Neural cell (in vitro differentiated cells): Measurements from ENCODE around the gene OTOR. TPM values are rescaled to one million over a fixed set of nuclear protein-coding genes. Genes with fewer than 3 reads are reported as not detected.

Source experiments
- H2AFZ ChIP-seq: fragments of 200-600, 300-800 bp; sonication (generic), shearing (Covaris generic); 2 replicates; pipeline ENCODE4 v1.6.0; 2014; ENCODE audit warnings: low read depth, mild to moderate bottlenecking, antibody characterized with exemption, low read length, moderate library complexity
- H3F3A ChIP-seq: fragments of 200-600 bp; shearing (Covaris generic); 2 replicates; pipeline ENCODE4 v1.6.1; 2016; ENCODE audit warnings: mild to moderate bottlenecking, moderate library complexity, mixed read lengths, antibody characterized with exemption, low read length; ENCODE audit not compliant: insufficient read depth, poor library complexity, severe bottlenecking
- H3K27ac ChIP-seq: fragments of 200-600, 300-800 bp; sonication (generic), shearing (Covaris generic); 2 replicates; pipeline ENCODE4 v1.5.1; 2014; ENCODE audit warnings: mild to moderate bottlenecking, low read length, moderate library complexity
- H3K27me3 ChIP-seq: fragments of 300-800, 200-600 bp; sonication (generic), shearing (Covaris generic); 2 replicates; pipeline ENCODE4 v1.6.0; 2014; ENCODE audit warnings: mild to moderate bottlenecking, low read depth, low read length, moderate library complexity; ENCODE audit not compliant: insufficient read depth
- H3K36me3 ChIP-seq: fragments of 300-800, 200-600 bp; sonication (generic), shearing (Covaris generic); 2 replicates; pipeline ENCODE4 v1.5.1; 2014; ENCODE audit warnings: mild to moderate bottlenecking, antibody characterized with exemption, low read length, moderate library complexity; ENCODE audit not compliant: insufficient read depth
- H3K4me2 ChIP-seq: fragments of 300-800, 200-600 bp; sonication (generic), shearing (Covaris generic); 2 replicates; pipeline ENCODE4 v1.6.0; 2014; ENCODE audit warnings: mild to moderate bottlenecking, low read length
- H3K4me3 ChIP-seq: fragments of 300-800, 200-600 bp; sonication (generic), shearing (Covaris generic); 2 replicates; pipeline ENCODE4 v1.5.1; 2014; ENCODE audit warnings: mild to moderate bottlenecking, low read length, moderate library complexity
- H3K79me2 ChIP-seq: fragments of 200-600 bp; shearing (Covaris generic); replicated peaks from 2 replicates; pipeline ENCODE4 v1.6.0; 2014; ENCODE audit warnings: mild to moderate bottlenecking, low read length, moderate library complexity; ENCODE audit not compliant: insufficient read depth
- H3K9ac ChIP-seq: fragments of 300-800, 200-600 bp; sonication (generic), shearing (Covaris generic); 2 replicates; pipeline ENCODE4 v1.6.1; 2016; ENCODE audit warnings: mild to moderate bottlenecking, low read length, mixed read lengths
- H3K9me2 ChIP-seq: fragments of 200-600 bp; shearing (Covaris generic); 2 replicates; pipeline ENCODE4 v1.6.1; 2016; ENCODE audit warnings: mild to moderate bottlenecking, low read length, mixed read lengths; ENCODE audit not compliant: insufficient read depth
- H3K9me3 ChIP-seq: fragments of 200-600, 300-800 bp; sonication (generic), shearing (Covaris generic); 2 replicates; pipeline ENCODE4 v1.6.1; 2016; ENCODE audit warnings: mild to moderate bottlenecking, mixed run types, low read length, moderate library complexity, mixed read lengths
- H4K20me1 ChIP-seq: fragments of 200-600 bp; shearing (Covaris generic); 2 replicates; pipeline ENCODE4 v1.6.1; 2016; ENCODE audit warnings: mild to moderate bottlenecking, mixed run types; ENCODE audit not compliant: insufficient read depth
- CTCF ChIP-seq: fragments of 450-650 bp; IDR thresholded peaks from 2 replicates; pipeline ENCODE4 v1.5.1; 2014; ENCODE audit warnings: antibody characterized with exemption, mild to moderate bottlenecking, moderate library complexity; ENCODE audit not compliant: poor library complexity, severe bottlenecking
- EP300 ChIP-seq: fragments of 450-650 bp; conservative IDR thresholded peaks from 2 replicates; pipeline ENCODE4 v1.6.1; 2014; ENCODE audit warnings: antibody characterized with exemption, mild to moderate bottlenecking, moderate library complexity; ENCODE audit not compliant: poor library complexity, severe bottlenecking
- EZH2 ChIP-seq: fragments of 200-600, 300-800 bp; shearing (Covaris generic), sonication (generic); IDR thresholded peaks from 2 replicates; pipeline ENCODE4 v1.6.1; 2014; ENCODE audit warnings: antibody characterized with exemption, low read length, borderline replicate concordance, mild to moderate bottlenecking; ENCODE audit not compliant: insufficient read depth, poor library complexity, severe bottlenecking
- MXI1 ChIP-seq: fragments of 450-650 bp; conservative IDR thresholded peaks from 2 replicates; pipeline ENCODE4 v1.6.1; 2014; ENCODE audit warnings: antibody characterized with exemption, mild to moderate bottlenecking; ENCODE audit not compliant: poor library complexity, severe bottlenecking
- POLR2AphosphoS5 ChIP-seq: IDR thresholded peaks from 2 replicates; pipeline ENCODE4 v1.6.1; 2012
- RAD21 ChIP-seq: fragments of 450-650 bp; conservative IDR thresholded peaks from 2 replicates; pipeline ENCODE4 v1.6.1; 2014; ENCODE audit warnings: antibody characterized with exemption, mild to moderate bottlenecking, moderate library complexity
- REST ChIP-seq: IDR thresholded peaks from 2 replicates; pipeline ENCODE4 v1.6.1; 2012; ENCODE audit warnings: borderline replicate concordance
- SMC3 ChIP-seq: fragments of 450-650 bp; conservative IDR thresholded peaks from 2 replicates; pipeline ENCODE4 v1.6.1; 2014; ENCODE audit warnings: antibody characterized with exemption, mild to moderate bottlenecking, moderate library complexity; ENCODE audit not compliant: poor library complexity
- TAF1 ChIP-seq: IDR thresholded peaks from 2 replicates; pipeline ENCODE4 v1.6.1; 2012; ENCODE audit warnings: low read depth
- polyA plus RNA-seq: library from polyadenylated mRNA; depleted of rRNA; stranded (reverse); fragments of >200 nt; gene quantifications from 2 replicates; pipeline ENCODE4 v1.2.3, GENCODE V29; 2014

Gene OTOR
- polyA plus RNA-seq, 1 donor from 2014 or later, result not detected

- no peaks in the 10 kb centered on the region for H3K36me3 ChIP-seq
- no peaks in the 10 kb centered on the region for H3F3A ChIP-seq
- no peak overlapping the region for H3K27ac ChIP-seq
- TF ChIP-seq MXI1 (no peak), RAD21 (no peak), EZH2 (no peak), REST (no peak), SMC3 (no peak), EP300 (no peak), POLR2AphosphoS5 (no peak), CTCF (no peak), TAF1 (no peak)
- no peak overlapping the region for H3K4me3 ChIP-seq
- no peaks in the 10 kb centered on the region for H3K79me2 ChIP-seq
- H3K27me3 ChIP-seq, result no peaks in the 10 kb centered on the region
- no peak overlapping the region for H3K9ac ChIP-seq
- H4K20me1 ChIP-seq, result no peaks in the 10 kb centered on the region
- no peaks in the 10 kb centered on the region for H3K9me3 ChIP-seq
- no peak overlapping the region for H3K4me2 ChIP-seq
- H3K9me2 ChIP-seq, result no peaks in the 10 kb centered on the region
- H2AFZ ChIP-seq, result no peak overlapping the region
These were observed 39.1 kb upstream of the OTOR start for GRCh38 chr20:16709017-16709416.

GRCh38 chr20:16710781-16711180 is 37.4 kb upstream of the OTOR start:
- Histone ChIP-seq H4K20me1 (no peaks in the 10 kb centered on the region), H3K36me3 (no peaks in the 10 kb centered on the region), H3K9me3 (no peaks in the 10 kb centered on the region), H3K79me2 (no peaks in the 10 kb centered on the region), H3K27ac (no peak overlapping the region), H3K9me2 (no peaks in the 10 kb centered on the region), H3K27me3 (no peaks in the 10 kb centered on the region), H3K4me2 (no peak overlapping the region), H2AFZ (no peak overlapping the region), H3K4me3 (no peak overlapping the region), H3F3A (no peaks in the 10 kb centered on the region), H3K9ac (no peak overlapping the region)
- TF ChIP-seq CTCF, result no peak
- no peak for TF ChIP-seq POLR2AphosphoS5
- TF ChIP-seq MXI1, result no peak
- TF ChIP-seq SMC3, result no peak
